Progenitor cell of endocrine pancreas (in vitro differentiated cells): ENCODE results near the gene ACOXL. TPM values are rescaled to one million over a fixed set of nuclear protein-coding genes. Genes with fewer than 3 reads are reported as not detected.

Experiments used
- DNase-seq: peaks from one replicate; pipeline ENCODE4 v3.0.0; 2021; ENCODE audit warnings: low spot score; ENCODE audit not compliant: unreplicated experiment
- H3K27ac Mint-ChIP-seq: 2 replicates; pipeline ENCODE4 v1.8.0; 2021; ENCODE audit warnings: mild to moderate bottlenecking, moderate library complexity, mixed read lengths
- H3K27me3 Mint-ChIP-seq: 2 replicates; pipeline ENCODE4 v1.8.0; 2021; ENCODE audit warnings: mixed read lengths
- H3K36me3 Mint-ChIP-seq: 2 replicates; pipeline ENCODE4 v1.8.0; 2022; ENCODE audit warnings: mixed read lengths; ENCODE audit not compliant: insufficient read depth
- H3K4me1 Mint-ChIP-seq: 2 replicates; pipeline ENCODE4 v1.8.0; 2021; ENCODE audit warnings: low read depth, mixed read lengths
- H3K4me3 Mint-ChIP-seq: 2 replicates; pipeline ENCODE4 v1.8.0; 2021; ENCODE audit warnings: low read depth, mild to moderate bottlenecking, moderate library complexity, mixed read lengths
- H3K9me3 Mint-ChIP-seq: 2 replicates; pipeline ENCODE4 v1.8.0; 2021; ENCODE audit warnings: low read depth, mixed read lengths
- total RNA-seq: library from RNA; stranded (reverse); gene quantifications from 2 replicates; pipeline ENCODE4 v1.2.1, GENCODE V29; 2021
- TF ChIP-seq, protein P1 (sequence below): fragments of 200-600 bp; sonication (generic); IDR thresholded peaks from one replicate; pipeline ENCODE4 v1.5.0; 2021; ENCODE audit warnings: antibody characterized with exemption, mild to moderate bottlenecking; ENCODE audit not compliant: unreplicated experiment

ACOXL gene
- total RNA-seq, 1 donor from 2014 or later, result 0.19 TPM

DNA sequence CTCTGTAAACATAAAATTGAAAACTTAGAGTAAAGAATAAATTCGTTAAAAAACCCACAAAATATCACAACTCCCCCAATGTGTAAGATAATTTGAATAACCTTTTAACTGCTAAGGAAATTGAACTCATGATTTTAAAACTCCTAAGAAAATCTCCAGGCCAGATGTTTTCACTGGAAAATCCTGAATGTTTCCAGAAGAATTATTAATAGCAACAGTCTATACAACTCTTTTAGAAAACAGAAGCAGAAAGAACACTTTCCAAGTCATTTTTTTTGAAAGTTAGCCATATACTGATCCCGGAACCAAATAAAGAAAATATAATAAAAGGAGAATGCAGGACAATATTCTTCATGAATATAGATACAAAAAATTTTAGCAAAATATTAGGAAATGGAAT, 165.6 kb downstream of the ACOXL start:
- Mint-ChIP-seq H3K4me3 (no peak overlapping the region), H3K27me3 (no peaks in the 10 kb centered on the region), H3K36me3 (no peaks in the 10 kb centered on the region), H3K4me1 (no peaks in the 10 kb centered on the region), H3K9me3 (peaks cover 7% of the 10 kb centered on the region), H3K27ac (no peak overlapping the region)
- TF ChIP-seq, protein P1, sequence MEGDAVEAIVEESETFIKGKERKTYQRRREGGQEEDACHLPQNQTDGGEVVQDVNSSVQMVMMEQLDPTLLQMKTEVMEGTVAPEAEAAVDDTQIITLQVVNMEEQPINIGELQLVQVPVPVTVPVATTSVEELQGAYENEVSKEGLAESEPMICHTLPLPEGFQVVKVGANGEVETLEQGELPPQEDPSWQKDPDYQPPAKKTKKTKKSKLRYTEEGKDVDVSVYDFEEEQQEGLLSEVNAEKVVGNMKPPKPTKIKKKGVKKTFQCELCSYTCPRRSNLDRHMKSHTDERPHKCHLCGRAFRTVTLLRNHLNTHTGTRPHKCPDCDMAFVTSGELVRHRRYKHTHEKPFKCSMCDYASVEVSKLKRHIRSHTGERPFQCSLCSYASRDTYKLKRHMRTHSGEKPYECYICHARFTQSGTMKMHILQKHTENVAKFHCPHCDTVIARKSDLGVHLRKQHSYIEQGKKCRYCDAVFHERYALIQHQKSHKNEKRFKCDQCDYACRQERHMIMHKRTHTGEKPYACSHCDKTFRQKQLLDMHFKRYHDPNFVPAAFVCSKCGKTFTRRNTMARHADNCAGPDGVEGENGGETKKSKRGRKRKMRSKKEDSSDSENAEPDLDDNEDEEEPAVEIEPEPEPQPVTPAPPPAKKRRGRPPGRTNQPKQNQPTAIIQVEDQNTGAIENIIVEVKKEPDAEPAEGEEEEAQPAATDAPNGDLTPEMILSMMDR, result no peak
- DNase-seq, result no peak

DNA sequence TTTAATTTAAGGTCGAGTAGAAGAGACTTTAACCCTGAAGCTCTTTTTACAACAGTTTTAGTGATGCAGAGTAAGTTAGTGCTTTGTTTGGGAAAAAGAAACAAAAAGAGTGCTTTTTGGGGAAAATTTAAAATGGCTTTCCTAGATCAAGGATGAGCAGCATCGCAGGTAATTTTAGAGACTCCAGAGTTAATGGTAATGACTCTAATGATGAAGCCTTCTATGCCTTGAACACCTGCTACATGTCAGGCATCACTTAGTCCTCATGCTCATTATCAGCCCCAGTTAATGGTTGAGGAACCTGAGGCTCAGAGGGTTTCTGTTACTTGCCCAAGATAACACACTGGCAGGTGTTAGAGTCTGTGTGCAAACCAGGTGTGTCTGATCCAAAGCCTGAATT, 167.8 kb downstream of the ACOXL start:
- TF ChIP-seq, protein P1, result no peak
- Mint-ChIP-seq H3K9me3 (peaks cover 7% of the 10 kb centered on the region), H3K27me3 (no peaks in the 10 kb centered on the region), H3K27ac (no peak overlapping the region), H3K4me3 (no peak overlapping the region), H3K36me3 (no peaks in the 10 kb centered on the region), H3K4me1 (no peaks in the 10 kb centered on the region)
- no peak for DNase-seq

DNA sequence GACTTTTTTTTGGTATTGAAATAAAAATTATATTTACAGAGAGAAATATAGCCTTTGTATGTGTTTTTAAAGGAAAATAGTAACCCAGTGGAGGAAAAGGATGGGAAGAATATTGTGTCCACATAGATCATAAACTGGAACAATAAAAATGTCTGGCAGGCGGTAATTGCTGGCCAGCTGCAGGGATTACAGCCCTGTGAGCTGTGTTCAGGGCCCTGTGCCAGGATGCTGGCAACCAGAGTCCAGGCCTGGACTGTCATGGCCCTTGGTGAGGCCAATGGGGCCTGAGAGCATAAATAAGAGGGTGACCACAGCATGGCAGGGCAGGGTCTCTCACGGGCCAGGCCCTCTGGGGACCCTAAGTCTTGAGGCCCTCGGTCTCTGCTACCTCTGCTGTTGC, 171.2 kb downstream of the ACOXL start:
- Mint-ChIP-seq H3K27me3 (no peaks in the 10 kb centered on the region), H3K27ac (no peak overlapping the region), H3K36me3 (no peaks in the 10 kb centered on the region), H3K9me3 (no peaks in the 10 kb centered on the region), H3K4me3 (no peak overlapping the region), H3K4me1 (no peaks in the 10 kb centered on the region)
- DNase-seq, result no peak
- TF ChIP-seq, protein P1, result no peak

DNA sequence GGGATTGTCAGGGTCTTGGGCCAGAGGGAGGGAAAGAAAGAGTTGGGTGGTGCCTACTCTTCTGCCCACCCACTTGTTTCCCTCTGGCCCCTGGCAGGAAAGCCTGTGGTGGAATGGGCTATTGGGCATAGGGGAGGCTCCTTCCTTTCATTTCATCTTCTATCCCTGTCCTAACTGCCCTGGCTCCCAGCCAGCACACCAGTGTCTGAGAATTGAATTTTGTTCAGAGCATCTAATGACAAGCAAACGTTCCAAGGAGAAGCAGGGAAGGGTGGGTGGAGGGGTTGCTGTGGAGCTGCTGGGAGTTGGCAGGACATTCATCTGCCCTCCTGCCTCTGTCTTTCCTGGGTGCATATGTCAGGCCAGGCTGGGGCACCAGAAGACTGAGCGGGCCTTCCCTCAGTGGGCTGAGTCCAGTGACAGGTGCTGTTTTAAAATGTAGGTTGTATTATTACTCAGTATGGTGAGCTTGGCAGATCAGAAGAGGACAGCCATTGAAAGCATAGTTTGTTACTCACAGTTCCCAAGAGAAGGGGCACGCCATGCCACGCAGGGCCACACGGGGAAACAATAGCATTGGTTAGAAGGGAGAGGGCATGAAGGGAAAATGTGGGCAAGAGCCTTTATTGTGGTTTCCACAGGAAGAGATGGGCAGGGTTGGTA, 171.9 kb downstream of the ACOXL start:
- H3K27ac Mint-ChIP-seq, result no peak overlapping the region
- no peaks in the 10 kb centered on the region for H3K27me3 Mint-ChIP-seq
- no peaks in the 10 kb centered on the region for H3K4me1 Mint-ChIP-seq
- no peaks in the 10 kb centered on the region for H3K36me3 Mint-ChIP-seq
- no peaks in the 10 kb centered on the region for H3K9me3 Mint-ChIP-seq
- TF ChIP-seq, protein P1, result no peak
- DNase-seq, result no peak
- no peak overlapping the region for H3K4me3 Mint-ChIP-seq

DNA sequence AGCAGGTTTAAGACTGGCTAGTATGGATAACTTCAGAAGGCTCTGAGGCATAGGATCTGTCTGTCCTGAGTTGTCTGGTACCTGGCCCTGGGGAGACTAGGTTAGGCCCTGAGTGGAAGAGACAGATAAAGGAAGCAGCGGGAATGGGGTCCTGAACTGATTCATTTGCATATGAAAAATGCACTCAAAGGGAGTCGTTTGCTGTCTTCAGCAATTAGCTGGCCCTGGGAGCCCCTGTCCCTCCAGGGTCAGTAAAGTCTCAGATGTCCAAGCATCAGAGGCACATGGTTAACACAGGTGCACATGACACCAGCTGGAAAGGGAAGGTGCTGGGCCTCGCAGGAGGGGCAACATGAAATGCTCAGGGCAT, 172.4 kb downstream of the ACOXL start:
- Mint-ChIP-seq H3K4me1 (no peaks in the 10 kb centered on the region), H3K36me3 (no peaks in the 10 kb centered on the region), H3K9me3 (no peaks in the 10 kb centered on the region), H3K27ac (no peak overlapping the region), H3K27me3 (no peaks in the 10 kb centered on the region), H3K4me3 (no peak overlapping the region)
- TF ChIP-seq, protein P1, result no peak
- DNase-seq, result no peak
